ENCODE measurements around the gene UCN. TPM values are rescaled to one million over a fixed set of nuclear protein-coding genes. Genes with fewer than 3 reads are reported as not detected.
A peak's percentile ranks its signal among the peaks of the same experiment; 100 is the strongest.

The UCN gene
- total RNA-seq, 2 experiments from 2014 or later = 1.8 to 2.3 TPM

DNA sequence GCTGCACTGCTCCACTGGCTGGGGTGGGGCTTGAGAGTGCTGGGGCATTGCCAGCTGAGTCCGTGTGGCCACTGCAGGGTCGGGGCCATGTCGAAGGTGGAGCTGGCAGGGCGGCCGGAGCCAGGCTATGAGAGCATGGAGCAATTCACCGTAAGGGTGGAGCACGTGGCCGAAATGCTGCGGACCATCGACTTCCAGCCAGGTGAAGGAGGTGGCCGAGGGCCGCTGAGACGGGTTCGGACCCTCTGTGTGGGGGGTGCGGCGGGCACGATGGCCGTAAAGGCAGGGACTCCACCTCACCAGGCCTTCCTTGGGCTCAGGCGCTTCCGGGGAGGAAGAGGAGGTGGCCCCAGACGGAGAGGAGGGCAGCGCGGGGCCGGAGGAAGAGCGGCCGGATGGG is 2.1 kb downstream of the UCN start:
- CTCF ChIA-PET = no interaction called here
- ATAC-seq (ENCODE audit: poor library complexity) (no peak), DNase-seq (peak in 1 of 14 experiments; percentile 23)
- Histone ChIP-seq H3K36me3 (ENCODE audit: insufficient read depth, low read length) (peaks cover 6% of the 10 kb centered on the region), H3K9me3 (ENCODE audit: control insufficient read depth in 1 of 2, insufficient read depth in 1 of 2, low read length in 2 of 2) (peaks cover 0 to 10% of the 10 kb centered on the region in 2 experiments), H3K27ac (ENCODE audit: low read depth in 1 of 2, low read length in 2 of 2) (no peak overlapping the region), H3K27me3 (ENCODE audit: control insufficient read depth in 1 of 2, insufficient read depth in 2 of 2, low read length in 2 of 2) (peaks cover 24 to 27% of the 10 kb centered on the region in 2 experiments), H3K4me3 (ENCODE audit: low read length) (peak overlapping the region; percentile 36), H3K4me1 (ENCODE audit: insufficient read depth, low read length) (peaks cover 20% of the 10 kb centered on the region)
- intact Hi-C loops (cut with DNase I, micrococcal nuclease) = no loop called here
- peak overlapping the region; percentile 20 for H3K4me3 Mint-ChIP-seq
- peaks cover 10% of the 10 kb centered on the region for H3K4me1 Mint-ChIP-seq (ENCODE audit: low read depth)
- TF ChIP-seq, protein P1, sequence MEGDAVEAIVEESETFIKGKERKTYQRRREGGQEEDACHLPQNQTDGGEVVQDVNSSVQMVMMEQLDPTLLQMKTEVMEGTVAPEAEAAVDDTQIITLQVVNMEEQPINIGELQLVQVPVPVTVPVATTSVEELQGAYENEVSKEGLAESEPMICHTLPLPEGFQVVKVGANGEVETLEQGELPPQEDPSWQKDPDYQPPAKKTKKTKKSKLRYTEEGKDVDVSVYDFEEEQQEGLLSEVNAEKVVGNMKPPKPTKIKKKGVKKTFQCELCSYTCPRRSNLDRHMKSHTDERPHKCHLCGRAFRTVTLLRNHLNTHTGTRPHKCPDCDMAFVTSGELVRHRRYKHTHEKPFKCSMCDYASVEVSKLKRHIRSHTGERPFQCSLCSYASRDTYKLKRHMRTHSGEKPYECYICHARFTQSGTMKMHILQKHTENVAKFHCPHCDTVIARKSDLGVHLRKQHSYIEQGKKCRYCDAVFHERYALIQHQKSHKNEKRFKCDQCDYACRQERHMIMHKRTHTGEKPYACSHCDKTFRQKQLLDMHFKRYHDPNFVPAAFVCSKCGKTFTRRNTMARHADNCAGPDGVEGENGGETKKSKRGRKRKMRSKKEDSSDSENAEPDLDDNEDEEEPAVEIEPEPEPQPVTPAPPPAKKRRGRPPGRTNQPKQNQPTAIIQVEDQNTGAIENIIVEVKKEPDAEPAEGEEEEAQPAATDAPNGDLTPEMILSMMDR (IDR thresholded peaks at IDR 0.05) = no peak
- H3K9me3 Mint-ChIP-seq = no peaks in the 10 kb centered on the region
- POLR2A ChIA-PET = no interaction called here
- H3K27me3 Mint-ChIP-seq = peaks cover 31% of the 10 kb centered on the region
- peaks cover 8% of the 10 kb centered on the region for H3K36me3 Mint-ChIP-seq (ENCODE audit: low read depth)
- H3K27ac Mint-ChIP-seq = no peak overlapping the region

DNA sequence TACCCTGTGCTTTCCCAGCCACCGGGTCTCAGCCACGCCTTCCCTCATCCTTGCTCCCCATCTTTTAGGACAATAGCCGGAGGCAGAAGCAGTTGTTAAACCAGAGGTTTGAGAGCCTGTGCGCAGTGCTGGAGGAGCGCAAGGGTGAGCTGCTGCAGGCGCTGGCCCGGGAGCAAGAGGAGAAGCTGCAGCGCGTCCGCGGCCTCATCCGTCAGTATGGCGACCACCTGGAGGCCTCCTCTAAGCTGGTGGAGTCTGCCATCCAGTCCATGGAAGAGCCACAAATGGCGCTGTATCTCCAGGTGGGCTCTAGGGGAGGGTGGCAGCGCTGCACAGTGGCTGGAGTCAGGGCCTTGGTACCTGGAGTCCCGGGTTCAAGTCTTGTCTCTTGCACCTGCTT is 2.7 kb downstream of the UCN start:
- Mint-ChIP-seq H3K36me3 (ENCODE audit: low read depth) (peaks cover 7% of the 10 kb centered on the region), H3K4me3 (no peak overlapping the region), H3K27me3 (peaks cover 31% of the 10 kb centered on the region), H3K9me3 (no peaks in the 10 kb centered on the region), H3K27ac (no peak overlapping the region), H3K4me1 (ENCODE audit: low read depth) (peaks cover 10% of the 10 kb centered on the region)
- ChIA-PET POLR2A (no interaction called here), CTCF (no interaction called here)
- Histone ChIP-seq H3K4me1 (ENCODE audit: insufficient read depth, low read length) (peaks cover 20% of the 10 kb centered on the region), H3K27ac (ENCODE audit: low read depth in 1 of 2, low read length in 2 of 2) (no peak overlapping the region), H3K27me3 (ENCODE audit: control insufficient read depth in 1 of 2, insufficient read depth in 2 of 2, low read length in 2 of 2) (peaks cover 24 to 27% of the 10 kb centered on the region in 2 experiments), H3K36me3 (ENCODE audit: insufficient read depth, low read length) (peaks cover 6% of the 10 kb centered on the region), H3K9me3 (ENCODE audit: control insufficient read depth in 1 of 2, insufficient read depth in 1 of 2, low read length in 2 of 2) (peaks cover 0 to 10% of the 10 kb centered on the region in 2 experiments), H3K4me3 (ENCODE audit: low read length) (no peak overlapping the region)
- TF ChIP-seq, protein P1 (IDR thresholded peaks at IDR 0.05) = no peak
- ATAC-seq (ENCODE audit: poor library complexity) (no peak), DNase-seq (no peak)
- intact Hi-C loops (cut with DNase I, micrococcal nuclease) = loop anchor here in 1 of 2 experiments (2.0 kb wide), 1 partner anchor 207 kb away; no protein-coding TSS in a partner anchor

DNA sequence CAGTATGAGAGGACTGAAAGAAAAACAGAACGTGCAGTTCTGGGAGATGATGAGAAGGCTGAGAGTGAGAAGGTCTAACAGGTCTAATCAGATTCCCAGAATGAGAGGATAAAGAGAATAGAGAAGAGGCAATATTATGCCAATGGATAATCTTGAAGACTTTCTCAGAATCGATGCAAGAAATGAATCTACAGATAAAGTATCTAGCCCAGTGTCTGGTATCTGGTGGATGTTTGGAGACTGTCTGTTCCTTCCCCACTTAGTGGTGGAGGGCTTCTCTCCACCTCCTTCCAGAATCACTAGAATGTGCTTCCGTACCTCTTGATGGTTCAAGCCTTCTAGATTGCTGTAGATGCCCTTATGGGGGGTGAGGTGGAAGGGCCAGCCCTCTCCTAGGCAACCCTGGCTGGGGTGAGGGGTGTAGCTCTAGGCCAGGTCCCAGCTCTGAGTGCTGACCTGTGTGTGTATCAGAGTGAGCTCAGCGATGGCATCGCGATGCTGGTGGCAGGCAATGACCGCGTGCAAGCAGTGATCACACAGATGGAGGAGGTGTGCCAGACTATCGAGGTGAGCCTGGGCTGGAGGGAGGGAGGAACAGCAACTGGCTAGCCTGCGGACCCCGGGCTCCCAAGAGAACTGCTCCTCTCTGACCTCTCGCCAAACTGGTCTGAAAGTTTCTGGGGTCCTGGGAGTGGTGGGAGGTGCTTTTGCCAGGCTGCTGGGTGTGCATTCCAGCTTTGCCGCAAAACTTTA is 3.6 kb downstream of the UCN start:
- no peak overlapping the region for H3K27ac Mint-ChIP-seq
- CTCF ChIA-PET = no interaction called here
- DNase-seq (no peak), ATAC-seq (ENCODE audit: poor library complexity) (no peak)
- H3K27me3 Mint-ChIP-seq = peaks cover 31% of the 10 kb centered on the region
- no peaks in the 10 kb centered on the region for H3K9me3 Mint-ChIP-seq
- POLR2A ChIA-PET = no interaction called here
- no peak overlapping the region for H3K4me3 ChIP-seq (ENCODE audit: low read length)
- peaks cover 3% of the 10 kb centered on the region for H3K36me3 ChIP-seq (ENCODE audit: insufficient read depth, low read length)
- no peak overlapping the region for H3K27ac ChIP-seq (ENCODE audit: low read depth in 1 of 2, low read length in 2 of 2)
- H3K4me1 ChIP-seq (ENCODE audit: insufficient read depth, low read length) = peaks cover 20% of the 10 kb centered on the region
- peaks cover 24 to 27% of the 10 kb centered on the region in 2 experiments for H3K27me3 ChIP-seq (ENCODE audit: control insufficient read depth in 1 of 2, insufficient read depth in 2 of 2, low read length in 2 of 2)
- peaks cover 0 to 10% of the 10 kb centered on the region in 2 experiments for H3K9me3 ChIP-seq (ENCODE audit: control insufficient read depth in 1 of 2, insufficient read depth in 1 of 2, low read length in 2 of 2)
- no peak overlapping the region for H3K4me3 Mint-ChIP-seq
- peaks cover 5% of the 10 kb centered on the region for H3K36me3 Mint-ChIP-seq (ENCODE audit: low read depth)
- intact Hi-C loops (cut with DNase I, micrococcal nuclease) = loop anchor here (2.0 to 5.0 kb wide), 2 partner anchors 206 to 342 kb away; no protein-coding TSS in a partner anchor
- TF ChIP-seq, protein P1 (IDR thresholded peaks at IDR 0.05) = no peak
- H3K4me1 Mint-ChIP-seq (ENCODE audit: low read depth) = peaks cover 10% of the 10 kb centered on the region

Measured in CD4-positive, alpha-beta T cell (primary cell).